Measurements from ENCODE around the gene CACNA1D.

Gene CACNA1D

GRCh38 chr3:53863145-53863544, 368.7 kb downstream of the CACNA1D start:
- no peak for DNase-seq
